HTR-8/SVneo (cell line): ENCODE results near the gene APPBP2.
"Not testable (repeated sequence)": the region's sequence is repeated elsewhere in the genome, so short reads cannot be mapped to it uniquely, and the experiment has no call there.

Source experiments
- DNase-seq: peaks from one replicate; pipeline ENCODE4 v3.0.0; 2011; ENCODE audit warnings: low spot score, mixed read lengths; ENCODE audit not compliant: insufficient read length
- FAIRE-seq: peaks from 2 replicates; lab custom pipeline; 2011; peaks lifted over from hg19 to GRCh38; lab: Jason Lieb, UNC

Gene APPBP2

GRCh38 chr17:60501589-60501988 lies 24.5 kb downstream of the APPBP2 start:
- DNase-seq (no peak), FAIRE-seq (no peak)

GRCh38 chr17:60496041-60496440 lies 30.0 kb downstream of the APPBP2 start:
- FAIRE-seq = no peak

GRCh38 chr17:60495260-60495659 lies 30.8 kb downstream of the APPBP2 start:
- DNase-seq = no peak
- peak; percentile 23 for FAIRE-seq

More at GRCh38 chr17:60496041-60496440, 30.0 kb downstream of the APPBP2 start:
- DNase-seq = no peak

- FAIRE-seq = no peak
- no peak for DNase-seq
Measured at GRCh38 chr17:60493847-60494321, 32.2 kb downstream of the APPBP2 start.

GRCh38 chr17:60491771-60492170 lies 34.3 kb downstream of the APPBP2 start:
- no peak for FAIRE-seq
- no peak for DNase-seq

GRCh38 chr17:60490594-60490993 lies 35.4 kb downstream of the APPBP2 start:
- not testable (repeated sequence) for DNase-seq

GRCh38 chr17:60481604-60482003 lies 44.4 kb downstream of the APPBP2 start:
- FAIRE-seq = no peak
- DNase-seq = no peak

More at GRCh38 chr17:60490594-60490993, 35.4 kb downstream of the APPBP2 start:
- not testable (repeated sequence) for FAIRE-seq

GRCh38 chr17:60473788-60474187 lies 52.3 kb downstream of the APPBP2 start:
- DNase-seq (no peak), FAIRE-seq (no peak)

GRCh38 chr17:60472449-60472848 lies 53.6 kb downstream of the APPBP2 start:
- DNase-seq (no peak), FAIRE-seq (no peak)

- FAIRE-seq = no peak
Measured at GRCh38 chr17:60471451-60471850, 54.6 kb downstream of the APPBP2 start.

GRCh38 chr17:60468371-60468770 lies 57.7 kb downstream of the APPBP2 start:
- FAIRE-seq (no peak), DNase-seq (no peak)

More at GRCh38 chr17:60471451-60471850, 54.6 kb downstream of the APPBP2 start:
- DNase-seq = no peak

GRCh38 chr17:60464343-60464742 lies 61.7 kb downstream of the APPBP2 start:
- DNase-seq = no peak
- FAIRE-seq = no peak

GRCh38 chr17:60463157-60463835 lies 62.7 kb downstream of the APPBP2 start:
- FAIRE-seq (no peak), DNase-seq (no peak)

GRCh38 chr17:60461584-60461983 lies 64.5 kb downstream of the APPBP2 start:
- DNase-seq = no peak
- no peak for FAIRE-seq

- FAIRE-seq (peak; percentile 68), DNase-seq (no peak)
Measured at GRCh38 chr17:60457148-60457547, 68.9 kb downstream of the APPBP2 start.

GRCh38 chr17:60455378-60455777 lies 70.7 kb downstream of the APPBP2 start:
- DNase-seq (no peak), FAIRE-seq (no peak)

GRCh38 chr17:60451965-60452364 lies 74.1 kb downstream of the APPBP2 start:
- FAIRE-seq = no peak
- DNase-seq = no peak

- FAIRE-seq = no peak
- no peak for DNase-seq
Measured at GRCh38 chr17:60451071-60451470, 75.0 kb downstream of the APPBP2 start.

- FAIRE-seq = no peak
- no peak for DNase-seq
Measured at GRCh38 chr17:60447375-60447774, 78.7 kb downstream of the APPBP2 start.

- FAIRE-seq = peak; percentile 48
- no peak for DNase-seq
Measured at GRCh38 chr17:60445144-60445543, 80.9 kb downstream of the APPBP2 start.

GRCh38 chr17:60443713-60444112 lies 82.3 kb downstream of the APPBP2 start:
- FAIRE-seq (no peak), DNase-seq (no peak)
